ENCODE data around the gene PRKAR2B. TPM values are rescaled to one million over a fixed set of nuclear protein-coding genes. Genes with fewer than 3 reads are reported as not detected.
"Not testable (repeated sequence)": the region's sequence is repeated elsewhere in the genome, so short reads cannot be mapped to it uniquely, and the experiment has no call there.

Gene PRKAR2B
- total RNA-seq, 1 experiment from 2014 or later = 24.8 TPM

- in situ Hi-C loops (cut with HindIII; ENCODE audit: low pct_unique_long_range_greater_than_20kb, low sequenced_read_pairs) = no loop called here
- peak; percentile 59 for DNase-seq (ENCODE audit: low read depth, low spot score)
Measured at GRCh38 chr7:107090457-107090856, 46.0 kb downstream of the PRKAR2B start.

GRCh38 chr7:107091306-107091705, 46.8 kb downstream of the PRKAR2B start:
- in situ Hi-C loops (cut with HindIII; ENCODE audit: low pct_unique_long_range_greater_than_20kb, low sequenced_read_pairs) = no loop called here
- no peak for DNase-seq (ENCODE audit: low read depth, low spot score)

GRCh38 chr7:107093671-107094070, 49.2 kb downstream of the PRKAR2B start:
- in situ Hi-C loops (cut with HindIII; ENCODE audit: low pct_unique_long_range_greater_than_20kb, low sequenced_read_pairs); DNase-seq (ENCODE audit: low read depth, low spot score): not testable (repeated sequence)

- in situ Hi-C loops (cut with HindIII; ENCODE audit: low pct_unique_long_range_greater_than_20kb, low sequenced_read_pairs); DNase-seq (ENCODE audit: low read depth, low spot score): not testable (repeated sequence)
Measured at GRCh38 chr7:107099154-107099553, 54.6 kb downstream of the PRKAR2B start.

GRCh38 chr7:107100824-107101223, 56.3 kb downstream of the PRKAR2B start:
- in situ Hi-C loops (cut with HindIII; ENCODE audit: low pct_unique_long_range_greater_than_20kb, low sequenced_read_pairs) = no loop called here
- no peak for DNase-seq (ENCODE audit: low read depth, low spot score)

GRCh38 chr7:107103369-107103768, 58.9 kb downstream of the PRKAR2B start:
- no peak for DNase-seq (ENCODE audit: low read depth, low spot score)
- in situ Hi-C loops (cut with HindIII; ENCODE audit: low pct_unique_long_range_greater_than_20kb, low sequenced_read_pairs) = no loop called here

- DNase-seq (ENCODE audit: low read depth, low spot score) = no peak
Measured at GRCh38 chr7:107104801-107105200, 60.3 kb downstream of the PRKAR2B start.

GRCh38 chr7:107105591-107106245, 61.2 kb downstream of the PRKAR2B start:
- DNase-seq (ENCODE audit: low read depth, low spot score) = no peak
- in situ Hi-C loops (cut with HindIII; ENCODE audit: low pct_unique_long_range_greater_than_20kb, low sequenced_read_pairs) = no loop called here

More at GRCh38 chr7:107104801-107105200, 60.3 kb downstream of the PRKAR2B start:
- in situ Hi-C loops (cut with HindIII; ENCODE audit: low pct_unique_long_range_greater_than_20kb, low sequenced_read_pairs) = no loop called here

- no peak for DNase-seq (ENCODE audit: low read depth, low spot score)
- in situ Hi-C loops (cut with HindIII; ENCODE audit: low pct_unique_long_range_greater_than_20kb, low sequenced_read_pairs) = no loop called here
Measured at GRCh38 chr7:107108793-107109371, 64.4 kb downstream of the PRKAR2B start.

- in situ Hi-C loops (cut with HindIII; ENCODE audit: low pct_unique_long_range_greater_than_20kb, low sequenced_read_pairs) = no loop called here
- no peak for DNase-seq (ENCODE audit: low read depth, low spot score)
Measured at GRCh38 chr7:107109955-107110354, 65.5 kb downstream of the PRKAR2B start.

GRCh38 chr7:107111196-107111595, 66.7 kb downstream of the PRKAR2B start:
- DNase-seq (ENCODE audit: low read depth, low spot score) = no peak
- in situ Hi-C loops (cut with HindIII; ENCODE audit: low pct_unique_long_range_greater_than_20kb, low sequenced_read_pairs) = no loop called here

GRCh38 chr7:107113866-107114265, 69.4 kb downstream of the PRKAR2B start:
- in situ Hi-C loops (cut with HindIII; ENCODE audit: low pct_unique_long_range_greater_than_20kb, low sequenced_read_pairs) = no loop called here
- no peak for DNase-seq (ENCODE audit: low read depth, low spot score)

GRCh38 chr7:107115114-107115513, 70.6 kb downstream of the PRKAR2B start:
- in situ Hi-C loops (cut with HindIII; ENCODE audit: low pct_unique_long_range_greater_than_20kb, low sequenced_read_pairs) = no loop called here
- no peak for DNase-seq (ENCODE audit: low read depth, low spot score)

- no peak for DNase-seq (ENCODE audit: low read depth, low spot score)
- in situ Hi-C loops (cut with HindIII; ENCODE audit: low pct_unique_long_range_greater_than_20kb, low sequenced_read_pairs) = no loop called here
Measured at GRCh38 chr7:107115762-107116540, 71.4 kb downstream of the PRKAR2B start.

- in situ Hi-C loops (cut with HindIII; ENCODE audit: low pct_unique_long_range_greater_than_20kb, low sequenced_read_pairs) = no loop called here
- DNase-seq (ENCODE audit: low read depth, low spot score) = no peak
Measured at GRCh38 chr7:107118109-107118900, 73.8 kb downstream of the PRKAR2B start.

GRCh38 chr7:107119376-107120105, 75.0 kb downstream of the PRKAR2B start:
- DNase-seq (ENCODE audit: low read depth, low spot score) = no peak
- in situ Hi-C loops (cut with HindIII; ENCODE audit: low pct_unique_long_range_greater_than_20kb, low sequenced_read_pairs) = no loop called here

- in situ Hi-C loops (cut with HindIII; ENCODE audit: low pct_unique_long_range_greater_than_20kb, low sequenced_read_pairs) = no loop called here
- no peak for DNase-seq (ENCODE audit: low read depth, low spot score)
Measured at GRCh38 chr7:107122486-107122911, 78.0 kb downstream of the PRKAR2B start.
